Colonic mucosa (tissue), 4 donors: Measurements from ENCODE around the gene SPDYE6. TPM values are rescaled to one million over a fixed set of nuclear protein-coding genes. Genes with fewer than 3 reads are reported as not detected.
"Not testable (repeated sequence)": the region's sequence is repeated elsewhere in the genome, so short reads cannot be mapped to it uniquely, and the experiment has no call there.

Experiments used
- DNase-seq: peaks from one replicate; pipeline ENCODE4 v3.0.0-alpha.2; 2020
- H3K27ac ChIP-seq: fragments of 200-600 bp; one replicate; pipeline ENCODE4 v1.8.0; 2021
- H3K27me3 ChIP-seq: fragments of 200-600 bp; one replicate; pipeline ENCODE4 v1.8.0; 2021
- H3K36me3 ChIP-seq: fragments of 200-600 bp; one replicate; pipeline ENCODE4 v1.8.0; 2021
- H3K4me1 ChIP-seq: fragments of 200-600 bp; one replicate; pipeline ENCODE4 v1.8.0; 2021; ENCODE audit warnings: mild to moderate bottlenecking
- H3K4me3 ChIP-seq: fragments of 200-600 bp; one replicate; pipeline ENCODE4 v1.8.0; 2021
- H3K9ac ChIP-seq, 2 donors: one replicate each; pipeline ENCODE4 v1.7.0; 2013; ENCODE audit warnings: control low read depth in 2 of 2, low read depth in 2 of 2, low read length in 2 of 2
- H3K9me3 ChIP-seq: fragments of 200-600 bp; one replicate; pipeline ENCODE4 v1.8.0; 2021
- CTCF ChIP-seq: fragments of 200-600 bp; IDR thresholded peaks from one replicate; pipeline ENCODE4 v1.8.0; 2022; ENCODE audit warnings: antibody characterized with exemption, mild to moderate bottlenecking
- intact Hi-C: fragments of 100-400 bp; cut with DNase I; formaldehyde crosslinking; loops from one replicate; pipeline ENCODE4 v1.14.1; 2022
- total RNA-seq, 2 donors: library from RNA; stranded (reverse); fragmentation: NEBNext Ultra II Directional in 1 of 2; extraction: Animal tissue kit (Norgen Biotek cat#: 25700) in 1 of 2; gene quantifications; one replicate each; pipeline ENCODE4 v1.2.1, GENCODE V29; 2021
- donor health status: healthy.
- donor health status: DM: no; HTN: no; CAD: no.
- donor health status: DM: no; HTN: no; CAD: no.

The SPDYE6 gene
- total RNA-seq, 2 donors from 2014 or later: not detected

GRCh38 chr7:102326157-102326889, 29.9 kb downstream of the SPDYE6 start:
- no peak overlapping the region for H3K27ac ChIP-seq
- H3K9me3 ChIP-seq: no peaks in the 10 kb centered on the region
- no peak for TF ChIP-seq CTCF
- H3K9ac ChIP-seq: no peak overlapping the region
- intact Hi-C loops: no loop called here
- peak; percentile 2 for DNase-seq
- no peaks in the 10 kb centered on the region for H3K4me1 ChIP-seq
- no peaks in the 10 kb centered on the region for H3K27me3 ChIP-seq
- no peak overlapping the region for H3K4me3 ChIP-seq
- no peaks in the 10 kb centered on the region for H3K36me3 ChIP-seq

DNA sequence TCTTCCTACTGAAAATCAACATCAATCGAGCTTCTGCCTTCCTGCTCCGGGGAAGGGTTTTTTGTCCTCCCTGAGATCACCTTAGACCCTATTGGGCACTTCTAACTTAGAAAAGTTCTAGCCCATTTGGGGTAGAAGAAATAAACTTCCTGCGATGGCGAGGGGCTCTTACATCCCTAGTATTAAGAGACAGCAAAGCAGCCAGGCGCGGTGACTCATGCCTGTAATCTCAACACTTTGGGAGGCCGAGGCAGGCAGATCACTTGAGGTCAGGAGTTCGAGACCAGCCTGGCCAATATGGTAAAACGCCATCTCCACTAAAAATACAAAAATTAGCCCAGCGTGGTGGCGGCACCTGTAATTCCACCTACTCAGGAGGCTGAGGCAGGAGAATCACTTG, 31.1 kb downstream of the SPDYE6 start:
- H3K9ac ChIP-seq, H3K9me3 ChIP-seq, H3K36me3 ChIP-seq, H3K27ac ChIP-seq, H3K4me3 ChIP-seq, intact Hi-C loops, H3K27me3 ChIP-seq, H3K4me1 ChIP-seq: not testable (repeated sequence)
- DNase-seq: peak; percentile 1

DNA sequence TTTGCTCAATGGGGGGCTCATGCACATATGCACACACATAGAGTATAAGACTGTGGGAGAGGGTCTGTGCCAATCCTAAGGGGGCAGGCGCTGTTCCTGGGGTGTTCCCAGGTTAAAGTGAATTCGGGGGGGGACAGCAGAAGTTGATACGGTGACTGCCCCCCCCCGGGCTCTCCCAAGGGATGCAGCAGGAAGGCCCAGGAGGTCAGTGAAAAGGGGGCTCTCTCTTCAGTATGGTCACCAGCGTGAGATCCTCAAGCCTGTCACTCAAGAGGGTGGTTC, 32.4 kb downstream of the SPDYE6 start:
- H3K36me3 ChIP-seq: no peaks in the 10 kb centered on the region
- no peak overlapping the region for H3K27ac ChIP-seq
- no peak overlapping the region for H3K4me3 ChIP-seq
- H3K9ac ChIP-seq: no peak overlapping the region
- no peak for TF ChIP-seq CTCF
- H3K27me3 ChIP-seq: no peaks in the 10 kb centered on the region
- intact Hi-C loops: no loop called here
- peak; percentile 4 for DNase-seq
- H3K9me3 ChIP-seq: no peaks in the 10 kb centered on the region
- H3K4me1 ChIP-seq: no peaks in the 10 kb centered on the region

GRCh38 chr7:102322202-102322715, 34.0 kb downstream of the SPDYE6 start:
- no peak for TF ChIP-seq CTCF
- intact Hi-C loops: no loop called here
- Histone ChIP-seq H3K9me3 (no peaks in the 10 kb centered on the region), H3K27ac (no peak overlapping the region), H3K27me3 (no peaks in the 10 kb centered on the region), H3K4me1 (no peaks in the 10 kb centered on the region), H3K4me3 (no peak overlapping the region), H3K9ac (no peak overlapping the region), H3K36me3 (no peaks in the 10 kb centered on the region)
- DNase-seq: peak; percentile 14

DNA sequence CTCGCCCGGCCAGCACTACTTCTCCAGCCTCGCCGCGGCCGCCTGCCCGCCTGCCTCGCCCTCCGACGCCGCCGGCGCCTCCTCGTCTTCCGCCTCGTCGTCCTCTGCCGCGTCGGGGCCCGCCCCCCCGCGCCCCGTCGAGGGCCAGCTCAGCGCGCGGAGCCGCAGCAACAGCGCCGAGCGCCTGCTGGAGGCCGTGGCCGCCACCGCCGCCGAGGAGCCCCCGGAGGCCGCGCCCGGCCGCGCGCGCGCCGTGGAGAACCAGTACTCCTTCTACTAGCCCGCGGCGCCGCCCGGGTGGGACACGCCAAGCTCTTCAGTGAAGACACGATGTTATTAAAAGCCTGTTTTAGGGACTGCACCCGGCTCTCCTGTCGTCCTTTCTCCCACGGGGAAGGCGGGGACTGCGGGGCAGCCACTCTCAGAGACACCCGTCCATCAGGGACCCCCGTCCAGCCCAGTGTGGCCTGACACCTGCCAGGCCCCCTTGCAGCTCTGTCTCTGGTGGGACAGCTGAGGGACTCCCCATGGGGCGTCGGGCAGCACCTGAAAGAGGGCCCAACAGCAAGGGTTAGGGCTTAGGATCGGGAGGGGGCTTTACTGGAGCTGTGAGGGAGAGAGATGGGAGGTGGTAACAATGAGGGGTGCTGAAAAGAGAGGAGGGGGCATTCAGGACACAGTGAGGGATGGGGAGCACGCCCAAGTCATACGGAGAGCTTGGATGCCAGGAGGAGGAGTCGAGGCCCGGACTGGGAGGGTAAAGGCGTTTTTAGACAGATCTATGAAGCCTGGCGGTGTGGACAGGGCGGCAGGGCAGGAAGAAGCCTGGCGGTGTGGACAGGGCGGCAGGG, 34.7 kb downstream of the SPDYE6 start:
- Histone ChIP-seq H3K4me3 (no peak overlapping the region), H3K9ac (no peak overlapping the region), H3K9me3 (no peaks in the 10 kb centered on the region), H3K36me3 (no peaks in the 10 kb centered on the region), H3K27ac (no peak overlapping the region), H3K4me1 (no peaks in the 10 kb centered on the region), H3K27me3 (no peaks in the 10 kb centered on the region)
- intact Hi-C loops: no loop called here
- TF ChIP-seq CTCF: no peak
- peak; percentile 20 for DNase-seq
